H9 (cell line): ENCODE results near the gene NPTX1. TPM values are rescaled to one million over a fixed set of nuclear protein-coding genes. Genes with fewer than 3 reads are reported as not detected.

Experiments
- DNase-seq: peaks from one replicate; pipeline ENCODE4 v3.0.0-alpha.2; 2017
- H2AFZ ChIP-seq: one replicate; pipeline ENCODE4 v1.6.1; 2013; ENCODE audit warnings: mild to moderate bottlenecking, low read length, control low read depth, moderate library complexity
- H2AK5ac ChIP-seq: 2 replicates; pipeline ENCODE4 v1.6.1; 2013; ENCODE audit warnings: low read length, control low read depth, mixed read lengths; ENCODE audit not compliant: insufficient read length
- H2BK120ac ChIP-seq: one replicate; pipeline ENCODE4 v1.6.1; 2013; ENCODE audit warnings: low read depth, mild to moderate bottlenecking, low read length, control low read depth, inconsistent platforms; ENCODE audit not compliant: poor library complexity, severe bottlenecking
- H2BK12ac ChIP-seq: 2 replicates; pipeline ENCODE4 v1.6.1; 2013; ENCODE audit warnings: low read length, control low read depth, mixed read lengths, low read depth; ENCODE audit not compliant: insufficient read length
- H2BK15ac ChIP-seq: 2 replicates; pipeline ENCODE4 v1.6.1; 2013; ENCODE audit warnings: low read depth, low read length, control low read depth
- H2BK20ac ChIP-seq: one replicate; pipeline ENCODE4 v1.6.1; 2013; ENCODE audit warnings: low read depth, mild to moderate bottlenecking, low read length, control low read depth, inconsistent platforms; ENCODE audit not compliant: poor library complexity, severe bottlenecking
- H2BK5ac ChIP-seq: 2 replicates; pipeline ENCODE4 v1.6.1; 2013; ENCODE audit warnings: low read length, control low read depth, mixed read lengths; ENCODE audit not compliant: insufficient read length
- H3K14ac ChIP-seq: 2 replicates; pipeline ENCODE4 v1.6.1; 2013; ENCODE audit warnings: low read length, control low read depth; ENCODE audit not compliant: insufficient read depth
- H3K18ac ChIP-seq: 2 replicates; pipeline ENCODE4 v1.6.1; 2013; ENCODE audit warnings: low read depth, mild to moderate bottlenecking, mixed read lengths, low read length, control low read depth; ENCODE audit not compliant: insufficient read length
- H3K23ac ChIP-seq: 2 replicates; pipeline ENCODE4 v1.6.1; 2013; ENCODE audit warnings: low read length, control low read depth, mixed read lengths, low read depth; ENCODE audit not compliant: insufficient read length
- H3K23me2 ChIP-seq: 2 replicates; pipeline ENCODE4 v1.6.1; 2013; ENCODE audit warnings: low read depth, mild to moderate bottlenecking, mixed read lengths, low read length, control low read depth; ENCODE audit not compliant: insufficient read length, poor library complexity, severe bottlenecking
- H3K27ac ChIP-seq: 2 replicates; pipeline ENCODE4 v1.5.1; 2013; ENCODE audit warnings: low read length, control low read depth, mixed read lengths, low read depth; ENCODE audit not compliant: insufficient read length
- H3K27me3 ChIP-seq: 2 replicates; pipeline ENCODE4 v1.6.1; 2013; ENCODE audit warnings: low read length, control low read depth, inconsistent platforms; ENCODE audit not compliant: insufficient read depth
- H3K4ac ChIP-seq: 2 replicates; pipeline ENCODE4 v1.6.1; 2013; ENCODE audit warnings: low read depth, mild to moderate bottlenecking, control low read depth, inconsistent platforms, low read length, moderate library complexity
- H3K4me1 ChIP-seq: 2 replicates; pipeline ENCODE4 v1.6.1; 2013; ENCODE audit warnings: low read length, control low read depth, inconsistent platforms; ENCODE audit not compliant: insufficient read depth
- H3K4me2 ChIP-seq: 2 replicates; pipeline ENCODE4 v1.6.1; 2013; ENCODE audit warnings: low read length, control low read depth, mixed read lengths; ENCODE audit not compliant: insufficient read length, insufficient read depth
- H3K56ac ChIP-seq: 2 replicates; pipeline ENCODE4 v1.6.1; 2013; ENCODE audit warnings: low read depth, mild to moderate bottlenecking, mixed read lengths, low read length, control low read depth; ENCODE audit not compliant: insufficient read length
- H3K79me1 ChIP-seq: 2 replicates; pipeline ENCODE4 v1.6.1; 2013; ENCODE audit warnings: low read depth, mild to moderate bottlenecking, moderate library complexity, low read length, control low read depth, inconsistent platforms; ENCODE audit not compliant: insufficient read depth, poor library complexity, severe bottlenecking
- H3K79me2 ChIP-seq: 2 replicates; pipeline ENCODE4 v1.6.1; 2013; ENCODE audit warnings: low read length, control low read depth, inconsistent platforms; ENCODE audit not compliant: insufficient read depth
- H3K9ac ChIP-seq: 2 replicates; pipeline ENCODE4 v1.6.1; 2013; ENCODE audit warnings: low read length, control low read depth, mixed read lengths; ENCODE audit not compliant: insufficient read length; ENCODE audit errors: extremely low read depth
- H3K9me3 ChIP-seq: one replicate; pipeline ENCODE4 v1.6.1; 2013; ENCODE audit warnings: low read depth, low read length, inconsistent platforms; ENCODE audit not compliant: control insufficient read depth
- H3T11ph ChIP-seq: one replicate; pipeline ENCODE4 v1.6.1; 2013; ENCODE audit warnings: mild to moderate bottlenecking, low read length, control low read depth, inconsistent platforms
- H4K20me1 ChIP-seq: one replicate; pipeline ENCODE4 v1.6.1; 2013; ENCODE audit not compliant: control insufficient read depth, insufficient read length, insufficient read depth
- H4K5ac ChIP-seq: 2 replicates; pipeline ENCODE4 v1.6.1; 2013; ENCODE audit warnings: low read depth, mild to moderate bottlenecking, mixed read lengths, low read length, control low read depth; ENCODE audit not compliant: insufficient read length
- H4K8ac ChIP-seq: replicated peaks from 2 replicates; pipeline ENCODE4 v1.6.1; 2013; ENCODE audit warnings: low read length, control low read depth, mixed read lengths, low read depth; ENCODE audit not compliant: insufficient read length
- H4K91ac ChIP-seq: 2 replicates; pipeline ENCODE4 v1.6.1; 2013; ENCODE audit warnings: low read depth, mild to moderate bottlenecking, moderate library complexity, mixed read lengths, low read length, control low read depth; ENCODE audit not compliant: insufficient read length
- H3K27ac Mint-ChIP-seq, 3 experiments: 2 replicates in 2 of 3; 3 replicates in 1 of 3; pipeline ENCODE4 v1.8.0; 2020 to 2021; ENCODE audit warnings: mixed read lengths in 3 of 3, mild to moderate bottlenecking in 1 of 3, moderate library complexity in 1 of 3
- H3K27me3 Mint-ChIP-seq: 2 replicates; pipeline ENCODE4 v1.8.0; 2021; ENCODE audit warnings: low read depth, mild to moderate bottlenecking, moderate library complexity, mixed read lengths
- H3K36me3 Mint-ChIP-seq, 3 experiments: 2 replicates in 2 of 3; 3 replicates in 1 of 3; pipeline ENCODE4 v1.8.0; 2020 to 2021; ENCODE audit warnings: low read depth in 3 of 3, mixed read lengths in 3 of 3; ENCODE audit not compliant: insufficient read depth in 1 of 3
- H3K4me1 Mint-ChIP-seq, 2 experiments: 2 replicates each; pipeline ENCODE4 v1.8.0; 2020; ENCODE audit warnings: mixed read lengths in 2 of 2
- H3K4me3 Mint-ChIP-seq, 2 experiments: 2 replicates in 1 of 2; 3 replicates in 1 of 2; pipeline ENCODE4 v1.8.0; 2020 to 2021; ENCODE audit warnings: mild to moderate bottlenecking in 2 of 2, mixed read lengths in 2 of 2, moderate library complexity in 1 of 2
- H3K9me3 Mint-ChIP-seq, 2 experiments: 2 replicates in 1 of 2; 3 replicates in 1 of 2; pipeline ENCODE4 v1.8.0; 2020; ENCODE audit warnings: mild to moderate bottlenecking in 2 of 2, mixed read lengths in 2 of 2, moderate library complexity in 1 of 2
- WGBS: extraction: QIAGEN DNeasy Blood & Tissue Kit; methylation state at CpG from one replicate; pipeline ENCODE4 v1.1.7; 2013; ENCODE audit warnings: missing lambda C conversion rate, low lambda C conversion rate, mixed read lengths; ENCODE audit not compliant: insufficient read length; ENCODE audit errors: extremely low coverage; 5-methylcytosine and 5-hydroxymethylcytosine counted together
- total RNA-seq: library from RNA; stranded (reverse); gene quantifications from 2 replicates; pipeline ENCODE4 v1.2.1, GENCODE V29; 2021
- TF ChIP-seq, protein P1 (sequence below): fragments of 200-600 bp; sonication (generic); conservative IDR thresholded peaks from 3 replicates; pipeline ENCODE4 v1.8.0; 2021; ENCODE audit warnings: antibody characterized with exemption, mild to moderate bottlenecking

Gene NPTX1
- total RNA-seq, 1 experiment from 2014 or later: 20.5 TPM

DNA sequence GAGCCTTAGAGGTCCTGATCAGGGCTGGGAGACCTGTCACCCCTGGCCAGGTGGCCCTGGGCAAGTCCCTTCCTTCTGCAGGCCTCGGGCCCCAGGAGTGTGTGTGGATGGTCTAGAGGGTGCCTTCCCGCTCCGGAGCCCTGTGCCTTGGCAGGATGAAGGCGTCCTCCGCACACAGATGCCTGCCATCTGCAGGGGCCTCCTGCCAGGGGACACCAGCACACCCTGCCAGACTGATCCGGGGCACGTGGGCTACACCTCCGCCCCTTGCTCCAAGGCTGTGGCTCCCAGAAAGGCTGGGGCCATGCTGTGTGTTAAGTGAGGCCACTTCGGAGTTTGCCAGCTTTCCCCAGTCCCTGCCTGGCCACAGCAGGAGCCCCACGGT lies 30.7 kb downstream of the NPTX1 start:
- Histone ChIP-seq H3K79me2 (no peaks in the 10 kb centered on the region), H3K9ac (no peak overlapping the region), H3K23ac (no peak overlapping the region), H3K4me1 (no peaks in the 10 kb centered on the region), H4K8ac (no peak overlapping the region), H3T11ph (no peak overlapping the region), H3K56ac (no peak overlapping the region), H3K4me2 (no peak overlapping the region), H3K27me3 (no peaks in the 10 kb centered on the region), H3K4ac (no peak overlapping the region), H4K5ac (no peak overlapping the region), H2BK12ac (no peak overlapping the region), H4K20me1 (no peaks in the 10 kb centered on the region), H2BK15ac (no peak overlapping the region), H3K27ac (no peak overlapping the region), H2BK20ac (no peak overlapping the region), H2BK5ac (no peak overlapping the region), H2BK120ac (no peak overlapping the region), H3K14ac (no peak overlapping the region; the same call in 1 of the 2 replicates), H2AK5ac (no peak overlapping the region), H4K91ac (no peak overlapping the region), H3K9me3 (no peaks in the 10 kb centered on the region), H3K79me1 (no peaks in the 10 kb centered on the region), H3K23me2 (no peaks in the 10 kb centered on the region), H2AFZ (no peak overlapping the region), H3K18ac (no peak overlapping the region)
- Mint-ChIP-seq H3K9me3 (no peaks in the 10 kb centered on the region), H3K4me3 (no peak overlapping the region), H3K27me3 (peaks cover 40% of the 10 kb centered on the region), H3K4me1 (peaks cover 7 to 17% of the 10 kb centered on the region in 2 experiments), H3K27ac (no peak overlapping the region), H3K36me3 (no peaks in the 10 kb centered on the region)
- no peak for DNase-seq
- TF ChIP-seq, protein P1, sequence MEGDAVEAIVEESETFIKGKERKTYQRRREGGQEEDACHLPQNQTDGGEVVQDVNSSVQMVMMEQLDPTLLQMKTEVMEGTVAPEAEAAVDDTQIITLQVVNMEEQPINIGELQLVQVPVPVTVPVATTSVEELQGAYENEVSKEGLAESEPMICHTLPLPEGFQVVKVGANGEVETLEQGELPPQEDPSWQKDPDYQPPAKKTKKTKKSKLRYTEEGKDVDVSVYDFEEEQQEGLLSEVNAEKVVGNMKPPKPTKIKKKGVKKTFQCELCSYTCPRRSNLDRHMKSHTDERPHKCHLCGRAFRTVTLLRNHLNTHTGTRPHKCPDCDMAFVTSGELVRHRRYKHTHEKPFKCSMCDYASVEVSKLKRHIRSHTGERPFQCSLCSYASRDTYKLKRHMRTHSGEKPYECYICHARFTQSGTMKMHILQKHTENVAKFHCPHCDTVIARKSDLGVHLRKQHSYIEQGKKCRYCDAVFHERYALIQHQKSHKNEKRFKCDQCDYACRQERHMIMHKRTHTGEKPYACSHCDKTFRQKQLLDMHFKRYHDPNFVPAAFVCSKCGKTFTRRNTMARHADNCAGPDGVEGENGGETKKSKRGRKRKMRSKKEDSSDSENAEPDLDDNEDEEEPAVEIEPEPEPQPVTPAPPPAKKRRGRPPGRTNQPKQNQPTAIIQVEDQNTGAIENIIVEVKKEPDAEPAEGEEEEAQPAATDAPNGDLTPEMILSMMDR: no peak
- WGBS: no CpG with 5 or more reads among the region's 10 CpGs
